Stimulated activated CD4-positive, alpha-beta T cell treated with anti-CD3 and anti-CD28 coated beads, Interleukin-2, amount 100 ng/mL, for 24 hours (primary cell): ENCODE measurements around the gene STMN1.
A peak's percentile ranks its signal among the peaks of the same experiment; 100 is the strongest.

Source experiments
- DNase-seq, 2 donors: peaks; one replicate each; pipeline ENCODE4 v3.0.0-alpha.2; 2020

The STMN1 gene

DNA sequence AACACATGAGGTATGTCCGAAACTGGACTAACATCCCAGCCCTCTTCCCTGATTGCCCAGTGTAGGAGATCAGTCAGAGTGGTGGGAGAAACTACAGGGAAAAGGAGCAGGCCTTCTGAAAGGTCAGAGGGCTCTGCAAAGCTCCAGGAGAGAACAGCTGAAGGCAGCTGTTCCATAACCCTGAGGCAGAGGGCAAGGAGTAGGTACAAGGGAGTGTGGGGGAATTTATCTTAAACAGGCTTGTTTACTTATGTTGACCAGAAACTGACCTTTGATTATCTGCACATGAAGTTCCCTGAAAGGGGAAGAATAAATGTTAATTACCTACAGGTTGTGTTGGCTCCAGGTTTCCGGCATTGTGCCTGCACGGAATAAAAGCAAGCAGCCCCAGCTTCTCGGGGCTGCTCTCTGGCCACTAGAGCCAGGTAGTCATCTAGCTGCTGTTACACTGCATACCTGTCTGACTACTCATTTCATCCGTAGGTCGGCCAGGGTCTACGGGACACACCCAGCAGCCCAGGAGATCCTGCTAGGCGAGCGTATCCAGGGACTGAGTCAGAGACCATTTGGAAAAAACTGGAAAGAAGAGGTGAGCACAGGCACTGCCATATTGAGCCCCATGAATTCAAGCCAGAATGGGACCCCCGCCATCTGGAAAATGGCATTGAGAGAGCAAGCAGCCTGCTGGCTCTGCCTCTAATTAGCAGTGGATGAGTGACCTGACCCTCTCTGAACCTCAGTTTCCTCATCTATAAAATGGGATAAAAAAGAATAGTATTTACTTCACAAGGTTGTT is 15.8 kb downstream of the STMN1 start:
- no peak for DNase-seq

DNA sequence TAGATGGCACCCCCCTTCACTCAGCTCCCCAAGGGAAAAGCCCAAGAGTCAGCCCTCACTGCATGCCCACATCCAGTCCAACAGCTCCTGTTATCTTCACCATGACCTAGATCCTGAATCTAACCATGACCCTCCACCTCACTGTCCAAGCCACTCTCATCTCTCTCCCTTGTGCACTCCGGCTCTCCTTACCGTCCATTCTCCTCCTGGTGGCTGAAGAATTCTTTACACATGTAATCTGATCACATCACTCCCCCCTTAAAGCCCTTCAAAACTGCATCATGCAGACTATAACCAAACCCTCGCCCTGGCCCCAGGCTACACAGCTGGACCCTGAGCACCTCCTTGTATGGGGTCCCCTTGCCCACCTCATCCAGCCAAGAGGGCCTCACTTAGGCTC is 16.7 kb downstream of the STMN1 start:
- no peak for DNase-seq

DNA sequence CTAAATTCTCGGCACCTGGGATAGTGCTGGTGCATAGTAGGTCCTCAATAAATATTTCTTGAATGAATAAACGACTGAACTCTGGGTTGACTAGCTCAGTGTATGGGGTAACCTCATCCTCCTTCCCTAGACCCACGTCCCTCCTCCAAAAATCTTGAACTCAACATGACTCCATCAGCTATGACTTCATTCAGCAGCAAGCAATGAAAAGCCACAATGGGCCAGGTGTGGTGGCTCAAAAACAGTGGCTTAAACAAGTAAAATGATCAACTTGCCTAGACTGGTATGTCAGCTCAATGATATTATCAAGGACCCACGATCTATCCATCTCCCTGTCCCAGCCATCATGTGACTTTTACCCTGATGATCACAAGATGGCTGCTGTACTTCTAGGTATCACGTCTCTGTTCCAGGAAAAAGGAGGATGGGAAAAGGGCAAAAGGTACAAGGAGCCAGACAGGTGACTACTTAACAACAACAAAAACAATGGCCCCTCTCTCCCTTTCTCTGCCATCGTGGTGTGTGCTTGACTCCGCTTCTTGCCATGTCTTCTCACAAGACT is 17.7 kb downstream of the STMN1 start:
- no peak for DNase-seq

DNA sequence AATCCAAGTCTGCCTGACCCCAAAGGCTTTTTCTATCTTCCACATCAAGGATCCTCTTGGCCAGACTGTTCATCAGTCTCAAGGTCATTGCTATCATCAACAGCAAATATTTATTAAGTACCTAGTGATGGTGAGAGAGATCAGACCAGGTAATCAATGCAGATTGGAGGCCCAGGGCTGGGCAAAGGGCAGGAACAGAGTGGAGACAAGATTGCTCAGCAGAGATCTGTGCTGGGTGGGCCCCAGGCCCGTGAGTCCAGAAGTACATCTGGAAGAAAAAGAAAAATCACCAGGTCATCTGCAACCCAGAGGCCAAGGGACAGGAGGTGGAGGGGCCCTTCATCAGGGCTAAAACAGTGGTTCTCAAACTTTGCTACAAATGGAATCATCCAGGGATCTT is 20.6 kb downstream of the STMN1 start:
- no peak for DNase-seq

DNA sequence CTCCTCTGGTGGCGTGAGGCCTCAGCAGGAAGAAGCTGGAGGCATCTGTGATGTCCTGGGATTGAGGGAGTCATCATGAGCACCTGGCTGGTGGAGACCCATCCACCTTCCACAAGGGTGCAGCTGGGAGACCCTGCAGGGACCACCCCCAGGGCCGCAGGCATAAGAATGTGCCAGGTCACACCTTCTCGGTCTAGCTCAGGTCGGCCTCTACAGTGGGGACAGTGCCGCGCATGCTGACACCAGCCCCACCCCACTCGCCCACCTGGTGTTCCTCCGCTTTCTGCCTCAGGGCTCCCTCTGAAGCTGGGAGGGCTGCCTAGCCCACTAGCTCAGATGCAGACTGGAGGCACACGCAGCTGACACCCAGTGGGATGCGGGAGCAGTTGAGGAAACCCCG is 25.0 kb downstream of the STMN1 start:
- no peak for DNase-seq

DNA sequence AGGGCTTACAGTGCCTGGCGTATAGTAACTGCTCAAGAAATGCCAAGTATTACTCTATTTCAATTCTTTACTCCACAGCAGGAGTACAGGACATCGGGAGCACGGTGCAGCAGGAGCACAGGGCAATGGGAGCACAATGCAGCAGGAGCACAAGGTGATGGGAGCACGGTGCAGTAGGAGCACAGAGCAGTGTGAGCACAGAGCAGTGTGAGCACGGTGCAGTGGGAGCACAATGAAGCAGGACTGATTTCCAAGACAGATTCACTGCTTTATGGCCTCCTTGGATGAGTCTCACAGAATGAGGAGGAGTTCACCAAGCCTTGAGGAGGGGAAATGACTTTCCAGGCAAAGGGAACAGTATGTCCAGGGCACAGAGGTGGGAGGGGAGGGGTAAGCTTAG is 25.7 kb downstream of the STMN1 start:
- DNase-seq, result no peak

DNA sequence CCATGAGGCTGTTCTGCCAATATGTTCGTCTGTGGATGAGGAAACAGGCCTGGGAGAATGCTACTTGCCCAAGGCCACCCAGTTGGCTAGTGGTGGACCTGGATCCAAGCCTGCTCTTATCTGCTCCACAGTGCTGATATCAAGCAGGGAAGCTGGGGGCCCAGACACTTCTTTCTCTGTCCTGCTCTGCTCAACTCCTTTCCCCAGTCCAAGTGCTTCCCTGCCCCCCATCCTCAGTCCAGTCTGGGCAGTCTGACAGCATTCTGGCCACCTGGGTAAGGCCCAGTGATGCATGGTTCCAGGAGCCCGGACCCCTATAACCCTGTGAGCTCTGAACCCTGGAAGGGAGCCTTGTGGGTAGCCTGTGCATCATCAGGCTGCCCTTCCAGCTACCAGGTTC is 26.5 kb downstream of the STMN1 start:
- no peak for DNase-seq

DNA sequence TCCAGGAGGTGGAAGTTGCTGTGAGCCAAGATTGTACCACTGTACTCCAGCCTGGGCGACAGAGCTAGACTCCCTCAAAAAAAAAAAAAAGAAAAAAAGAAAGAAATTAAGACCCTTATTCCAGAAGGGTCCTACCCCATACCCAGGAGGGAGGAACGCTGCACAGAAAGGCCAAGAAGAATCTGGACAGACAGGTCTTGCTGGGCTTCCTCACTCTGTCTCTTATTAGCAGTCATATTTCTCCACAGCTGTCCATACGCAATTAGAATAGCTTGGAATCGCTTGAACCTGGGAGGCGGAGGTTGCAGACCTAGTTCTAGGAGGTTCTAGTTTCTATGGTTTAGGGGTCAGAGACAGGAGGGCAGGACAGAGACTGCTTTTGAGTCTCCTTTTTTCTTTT is 27.5 kb downstream of the STMN1 start:
- no peak for DNase-seq

DNA sequence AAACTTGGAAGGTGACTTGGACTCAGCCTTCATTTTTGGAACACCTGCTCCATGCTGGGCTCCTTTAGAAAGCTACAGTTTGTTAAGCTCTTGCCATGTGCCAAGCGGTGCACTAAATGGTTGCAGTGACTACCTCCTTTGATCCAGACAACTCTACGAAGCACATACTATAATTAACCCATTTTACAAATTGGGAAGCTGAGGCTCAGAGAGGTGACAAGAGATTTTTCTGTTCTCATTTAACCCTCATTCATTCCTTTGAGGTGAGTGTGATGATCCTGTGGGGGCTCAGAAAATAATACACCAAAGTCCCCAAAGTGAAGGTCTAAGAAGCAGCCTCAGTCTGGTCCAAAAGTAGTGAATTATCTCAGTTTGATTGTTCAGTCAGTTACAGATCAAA is 29.1 kb downstream of the STMN1 start:
- no peak for DNase-seq

DNA sequence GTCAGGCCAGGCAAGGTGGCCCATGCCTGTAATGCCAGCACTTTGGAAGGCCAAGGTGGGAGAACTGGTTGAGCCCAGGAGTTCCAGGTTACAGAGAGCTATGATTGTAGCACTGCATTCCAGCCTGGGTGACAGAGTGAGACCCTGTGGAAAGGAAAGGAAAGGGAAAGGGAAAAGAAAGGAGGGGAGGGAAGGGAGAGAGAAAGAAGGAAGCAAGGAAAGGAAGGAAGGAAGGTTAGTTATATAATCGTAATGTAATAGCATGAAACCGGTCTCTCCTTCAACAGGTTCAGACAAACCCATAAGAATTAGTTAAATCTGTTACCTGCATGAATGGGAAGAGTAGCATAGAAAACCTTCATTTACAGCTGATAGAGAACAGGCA is 29.5 kb downstream of the STMN1 start:
- no peak for DNase-seq

DNA sequence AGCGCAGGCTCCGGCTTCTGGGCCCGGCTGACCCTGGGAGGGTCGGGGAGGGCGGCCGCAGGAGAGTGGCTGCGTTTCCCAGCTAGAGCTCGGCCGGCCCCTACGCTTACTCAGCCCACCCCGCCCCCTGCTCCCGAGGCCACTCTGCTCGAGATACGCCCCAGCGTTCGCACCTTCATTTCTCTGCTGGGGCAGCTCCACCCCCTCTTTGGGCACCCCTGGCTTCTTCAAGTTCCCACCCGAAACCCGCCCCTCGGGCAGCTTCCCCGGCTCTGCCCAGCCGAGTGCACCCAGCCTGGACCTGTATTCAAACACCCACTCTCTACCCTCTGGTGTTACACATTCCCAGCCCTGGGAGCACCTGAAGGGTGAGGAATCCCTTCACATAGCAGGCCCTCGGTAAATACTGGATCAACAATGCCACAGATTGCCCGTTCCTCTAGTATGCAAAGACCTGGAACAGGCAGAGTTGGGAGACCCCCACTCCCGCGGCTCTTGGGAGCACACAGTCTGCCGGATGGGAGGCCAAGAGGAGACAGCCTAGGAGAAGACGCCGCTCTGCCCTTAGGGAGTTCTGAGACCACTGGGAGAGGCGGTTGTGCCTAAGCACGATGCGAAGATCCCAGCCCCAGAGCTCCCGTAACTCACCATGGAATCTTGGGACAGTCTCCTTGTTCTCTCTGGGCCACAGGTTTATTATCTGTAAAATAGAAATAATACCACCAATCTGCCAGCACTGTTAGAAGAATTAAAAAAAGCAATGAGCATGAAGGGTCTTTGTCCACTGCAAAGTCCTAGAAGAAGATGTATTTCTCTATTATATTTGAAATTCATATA is 30.1 kb downstream of the STMN1 start:
- DNase-seq, result no peak

DNA sequence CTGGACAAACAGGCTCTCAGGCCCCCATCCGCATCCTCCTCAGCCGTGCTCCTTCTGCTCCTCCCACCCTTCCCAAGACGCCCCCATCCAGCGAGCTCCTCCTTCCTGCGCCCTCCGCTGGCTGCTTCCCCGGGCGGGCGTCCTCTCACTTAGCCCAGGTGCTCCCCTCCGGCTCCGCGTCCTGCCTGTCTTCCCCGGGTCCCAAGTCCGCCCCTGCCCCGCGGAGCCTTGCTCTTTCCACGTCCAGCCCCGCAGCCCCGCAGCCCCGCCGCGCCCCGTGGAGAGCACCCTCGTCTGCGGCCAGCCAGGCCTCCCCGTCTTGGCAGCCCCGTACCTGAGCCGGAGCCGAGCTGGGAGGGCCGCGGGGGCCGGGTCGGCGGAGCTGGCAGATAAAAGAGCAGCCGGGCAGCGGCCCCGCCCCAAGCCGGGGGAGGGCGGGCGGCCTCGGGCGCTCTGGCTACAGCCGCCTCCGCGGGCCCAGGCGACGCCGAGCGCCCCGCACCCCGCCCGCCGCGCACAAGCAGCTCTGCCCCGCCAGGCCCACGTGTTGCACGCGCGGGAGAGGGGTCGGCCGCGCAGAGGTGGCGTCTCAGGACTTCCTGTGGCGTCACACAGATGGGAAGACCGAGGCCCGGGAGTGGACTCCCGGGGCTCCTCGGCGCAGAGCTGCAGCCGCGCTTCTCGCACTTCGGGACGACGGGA is 30.9 kb downstream of the STMN1 start, which contains the start of gene PAQR7:
Gene PAQR7, minus strand, starts transcription at position 555 of the 702 bp plus-strand sequence. CDS start 11,869 bp downstream, outside the sequence.
- peak; percentile 61 to 75 for DNase-seq

DNA sequence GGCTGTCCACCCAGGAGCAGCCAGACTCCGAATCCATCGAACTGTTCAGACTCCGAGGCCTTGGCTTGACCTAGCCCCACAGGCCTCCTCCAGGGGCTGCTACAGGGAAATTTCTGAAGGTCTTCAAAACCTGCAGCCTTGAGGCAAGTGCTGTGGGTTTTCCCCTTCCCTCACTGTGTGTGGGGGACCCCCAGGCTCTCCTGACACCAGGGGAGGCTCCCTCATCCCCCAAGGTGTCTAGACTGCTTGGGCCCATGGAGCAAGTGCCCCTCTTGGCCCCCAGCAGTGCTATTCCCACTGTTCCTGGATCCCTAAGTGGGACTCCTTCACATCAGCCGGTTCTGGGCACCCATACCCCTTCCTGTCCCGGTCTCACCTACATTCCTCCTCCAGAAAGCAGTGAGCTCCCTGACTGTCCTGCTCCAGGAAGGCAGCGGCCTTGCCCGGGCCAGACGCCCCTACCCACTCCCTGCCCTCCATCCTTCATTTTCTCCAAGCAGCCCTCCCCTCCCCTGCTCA is 31.5 kb downstream of the STMN1 start:
- DNase-seq, result no peak

DNA sequence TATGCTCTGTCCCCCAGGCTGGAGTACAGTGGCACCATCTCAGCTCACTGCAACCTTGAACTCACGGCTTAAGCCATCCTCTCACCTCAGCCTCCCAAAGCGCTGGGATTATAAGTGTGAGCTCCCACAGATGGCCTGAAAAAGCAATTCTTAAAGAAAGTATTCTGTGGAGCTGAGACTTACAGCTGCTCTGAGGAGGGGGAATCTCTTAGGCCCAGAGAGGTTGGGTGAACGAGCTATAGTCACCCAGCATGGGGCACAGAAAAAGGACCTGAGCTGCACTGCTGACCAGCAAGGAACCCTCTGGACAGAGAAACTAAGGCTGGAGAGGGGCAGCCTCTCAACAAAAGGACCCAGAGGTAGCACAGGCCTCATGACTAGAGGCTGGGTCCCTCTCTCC is 32.0 kb downstream of the STMN1 start:
- DNase-seq, result no peak

DNA sequence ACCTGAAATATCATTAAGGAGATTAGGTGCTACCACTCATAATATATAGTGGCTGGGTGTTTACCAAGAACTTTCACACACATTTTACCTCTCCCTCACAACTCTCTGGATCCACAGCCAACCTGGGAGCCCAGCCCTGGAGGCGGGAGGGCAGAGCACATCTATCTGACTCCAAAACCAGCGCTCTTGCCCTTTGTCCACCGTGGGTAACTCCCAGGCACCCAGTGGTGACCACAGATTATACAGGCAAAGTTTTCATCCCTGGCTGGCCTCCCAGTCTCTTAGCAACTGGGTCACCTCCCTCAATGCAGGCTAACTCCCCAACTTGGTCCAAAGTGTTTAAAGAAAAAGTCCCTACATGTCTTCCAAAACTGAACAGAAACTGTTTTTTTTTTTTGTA is 33.1 kb downstream of the STMN1 start:
- DNase-seq, result no peak

DNA sequence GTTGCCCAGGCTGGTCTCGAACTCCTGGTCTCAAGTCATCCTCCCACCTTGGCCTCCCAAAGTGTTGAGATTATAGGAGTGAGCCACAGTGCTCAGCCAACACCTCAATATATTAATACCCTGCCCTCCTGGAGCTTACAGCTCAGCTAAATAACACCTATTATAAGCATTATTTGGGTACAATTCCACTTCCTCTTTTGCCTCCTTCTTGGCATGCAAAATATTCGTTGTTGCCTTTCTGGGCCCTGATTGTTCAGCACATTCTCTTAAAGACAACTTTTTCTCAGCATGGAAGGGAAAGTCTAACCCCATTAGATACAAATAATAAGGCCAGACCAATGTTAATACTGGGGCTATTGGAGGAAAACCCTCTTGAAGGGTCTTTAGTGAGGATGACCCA is 33.5 kb downstream of the STMN1 start:
- DNase-seq, result no peak

DNA sequence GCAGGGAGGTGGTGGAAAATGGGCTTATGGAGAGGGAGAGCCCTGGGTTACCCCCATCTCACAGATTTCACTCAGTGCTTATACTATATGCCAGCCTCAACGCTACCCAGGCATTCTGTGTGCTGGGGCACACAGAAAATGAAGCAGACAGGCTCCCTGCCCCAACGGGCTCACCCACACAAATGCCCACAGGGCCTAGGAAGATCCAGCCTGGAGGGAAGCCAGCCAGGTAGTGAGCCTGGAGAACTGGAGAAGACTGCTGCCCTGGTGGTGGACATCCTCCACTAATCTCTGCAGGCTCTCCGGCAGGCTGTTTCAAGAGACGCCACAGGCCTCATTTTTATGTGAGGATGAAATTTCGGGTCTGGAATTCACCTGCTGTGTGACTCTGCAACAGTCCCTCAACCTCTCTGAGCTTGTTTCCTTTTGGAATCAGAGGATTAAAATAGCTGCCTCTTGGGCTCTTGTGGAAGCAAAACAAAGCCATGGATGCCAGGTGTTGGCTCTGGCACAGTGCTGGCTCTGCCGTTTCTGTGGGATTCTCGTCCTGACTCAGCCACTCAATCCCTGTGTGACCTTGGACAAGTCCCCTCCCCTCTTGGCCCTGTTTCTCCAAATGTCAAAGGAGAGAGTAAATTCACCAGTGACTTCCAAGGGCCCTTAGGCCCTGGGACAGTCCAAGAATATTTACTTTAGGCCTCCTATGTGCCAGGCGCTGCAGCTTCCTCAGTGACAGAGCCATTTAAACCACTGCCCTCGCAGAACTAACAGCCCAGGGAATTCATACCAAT is 34.3 kb downstream of the STMN1 start:
- DNase-seq, result no peak

DNA sequence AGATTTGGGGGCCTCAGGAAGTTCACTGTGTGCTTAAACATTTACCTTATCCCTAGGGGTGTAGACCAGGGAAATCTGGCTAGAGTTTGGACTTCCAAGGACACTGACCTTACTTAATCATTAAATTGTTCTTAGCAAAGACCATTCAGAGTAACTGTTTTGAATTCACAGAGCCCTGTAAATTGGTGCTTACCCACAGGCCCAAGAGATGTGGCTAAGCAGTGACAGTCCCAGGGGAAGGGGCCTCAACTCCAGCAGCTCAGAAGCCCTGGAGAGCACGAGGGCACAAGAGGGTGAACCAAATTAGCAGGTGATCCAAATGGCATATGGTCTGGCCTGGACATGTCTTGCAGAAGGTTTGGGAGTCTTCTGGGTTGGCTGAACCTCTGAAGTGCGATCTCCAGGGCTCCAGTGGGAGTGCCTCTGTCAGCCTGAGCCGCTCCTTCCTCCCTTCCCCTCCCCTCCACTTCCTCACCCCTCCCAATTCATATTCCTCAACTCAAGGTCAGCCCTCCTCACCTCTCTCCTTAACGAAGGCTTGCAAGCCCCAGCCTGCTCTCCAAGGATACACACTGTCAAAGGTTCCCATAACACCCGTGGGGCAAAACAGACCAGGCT is 35.0 kb downstream of the STMN1 start:
- no peak for DNase-seq

DNA sequence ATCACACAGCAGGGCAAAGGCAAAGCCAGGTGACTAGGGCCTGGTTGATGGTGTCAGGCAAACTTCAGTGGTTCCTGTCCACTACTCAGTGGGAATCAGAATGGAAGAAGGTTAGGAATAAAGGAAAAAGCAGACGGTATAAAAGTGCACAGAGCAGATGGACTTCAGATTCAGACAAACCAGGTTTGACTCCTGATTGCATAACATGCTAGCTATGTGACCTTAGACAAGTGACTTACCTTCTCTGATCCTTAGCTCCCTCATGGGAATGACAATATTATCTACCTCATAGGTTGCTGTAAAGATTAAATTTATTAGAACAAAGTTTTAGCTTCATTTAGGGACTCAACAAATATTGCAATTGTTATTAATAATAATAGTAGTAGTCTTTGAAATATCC is 35.6 kb downstream of the STMN1 start:
- no peak for DNase-seq

DNA sequence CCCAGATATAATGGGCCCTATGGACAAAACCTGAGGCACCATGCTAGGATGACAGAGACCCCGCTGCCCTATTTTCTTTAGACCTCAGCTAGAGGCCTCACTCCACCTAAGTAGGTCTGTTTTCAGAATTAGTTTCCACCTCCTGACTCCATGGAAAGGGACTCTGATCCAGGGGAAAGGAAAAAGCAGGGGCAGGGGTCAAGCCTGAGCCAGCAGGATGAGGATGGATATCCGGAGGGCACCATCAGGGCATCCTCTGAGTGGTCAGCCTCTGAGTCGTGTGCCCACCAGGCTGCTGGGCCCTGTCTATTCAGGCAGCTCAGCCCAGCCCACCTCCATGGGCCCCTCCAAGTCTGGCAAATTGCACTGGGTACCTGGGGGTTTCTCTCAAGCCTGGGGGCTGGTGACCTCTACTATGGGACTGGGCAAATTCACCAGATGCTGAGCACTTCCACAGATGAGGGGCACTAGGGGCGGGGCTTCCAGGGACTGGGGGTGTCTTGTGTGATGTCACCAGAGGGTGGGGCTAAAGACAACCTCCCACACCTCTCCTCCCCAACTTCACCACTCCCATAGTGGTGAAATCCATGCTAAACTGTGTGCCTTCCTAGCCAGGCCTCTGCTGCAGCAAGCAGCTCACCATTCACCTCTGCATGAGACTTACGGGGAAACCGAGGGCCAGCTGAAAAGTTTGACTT is 36.2 kb downstream of the STMN1 start:
- no peak for DNase-seq
